SIG-M5 treated with dmso at 0.1 percent for 504 hours (cell line): ENCODE data around the gene DENND1A.
"Not testable (repeated sequence)": the region's sequence is repeated elsewhere in the genome, so short reads cannot be mapped to it uniquely, and the experiment has no call there.

Experiments used
- DNase-seq: peaks from one replicate; lab custom pipeline; 2025; ENCODE audit not compliant: unreplicated experiment; lab: John Stamatoyannopoulos, UW

Gene DENND1A

GRCh38 chr9:123657099-123657498 lies 272.8 kb downstream of the DENND1A start:
- no peak for DNase-seq

- DNase-seq, result no peak
Observed at GRCh38 chr9:123656565-123656964, 273.4 kb downstream of the DENND1A start.

- no peak for DNase-seq
Observed at GRCh38 chr9:123655681-123656423, 274.1 kb downstream of the DENND1A start.

- DNase-seq, result no peak
Observed at GRCh38 chr9:123654994-123655637, 274.8 kb downstream of the DENND1A start.

GRCh38 chr9:123654218-123654993 lies 275.5 kb downstream of the DENND1A start:
- DNase-seq, result no peak

GRCh38 chr9:123652416-123652815 lies 277.5 kb downstream of the DENND1A start:
- DNase-seq, result no peak

- no peak for DNase-seq
Observed at GRCh38 chr9:123651871-123652270, 278.1 kb downstream of the DENND1A start.

GRCh38 chr9:123651273-123651672 lies 278.7 kb downstream of the DENND1A start:
- no peak for DNase-seq

- no peak for DNase-seq
Observed at GRCh38 chr9:123649909-123650308, 280.0 kb downstream of the DENND1A start.

- no peak for DNase-seq
Observed at GRCh38 chr9:123647145-123647544, 282.8 kb downstream of the DENND1A start.

GRCh38 chr9:123645762-123646161 lies 284.2 kb downstream of the DENND1A start:
- DNase-seq, result no peak

- no peak for DNase-seq
Observed at GRCh38 chr9:123645126-123645525, 284.8 kb downstream of the DENND1A start.

- no peak for DNase-seq
Observed at GRCh38 chr9:123643518-123643917, 286.4 kb downstream of the DENND1A start.

- no peak for DNase-seq
Observed at GRCh38 chr9:123642291-123643278, 287.3 kb downstream of the DENND1A start.

- no peak for DNase-seq
Observed at GRCh38 chr9:123640792-123641222, 289.1 kb downstream of the DENND1A start.

GRCh38 chr9:123639743-123640142 lies 290.2 kb downstream of the DENND1A start:
- DNase-seq, result no peak

- peak; percentile 71 for DNase-seq
Observed at GRCh38 chr9:123637945-123638634, 291.8 kb downstream of the DENND1A start.

- no peak for DNase-seq
Observed at GRCh38 chr9:123637606-123637944, 292.4 kb downstream of the DENND1A start.

- DNase-seq, result not testable (repeated sequence)
Observed at GRCh38 chr9:123636805-123637204, 293.1 kb downstream of the DENND1A start.

GRCh38 chr9:123631862-123632261 lies 298.1 kb downstream of the DENND1A start:
- no peak for DNase-seq
